H1 (cell line): ENCODE measurements around the gene TMEM253.

Experiments
- ASH2L ChIP-seq: fragments of 200-600, 300-600 bp; sonication (generic); IDR thresholded peaks from one replicate; pipeline ENCODE4 v1.7.1; 2017; ENCODE audit warnings: low read length
- ATF2 ChIP-seq: IDR thresholded peaks from 2 replicates; pipeline ENCODE4 v1.6.1; 2012; ENCODE audit warnings: low read length, inconsistent platforms
- BCL11A ChIP-seq, 2 experiments: IDR thresholded peaks; one replicate each; pipeline ENCODE4 v1.6.1; 2011; ENCODE audit warnings: low read depth in 2 of 2, low read length in 2 of 2, mild to moderate bottlenecking in 2 of 2
- CHD7 ChIP-seq: fragments of 300-600 bp; sonication (generic); IDR thresholded peaks from 2 replicates; pipeline ENCODE4 v1.7.1; 2012; ENCODE audit warnings: low read length, moderate library complexity, mild to moderate bottlenecking, inconsistent platforms; ENCODE audit not compliant: insufficient replicate concordance
- CTCF ChIP-seq, 3 experiments: IDR thresholded peaks; 1 replicate in 2 of 3; 2 replicates in 1 of 3; pipeline versions ENCODE4 v1.5.1 to v1.6.1; 2011; ENCODE audit warnings: low read length in 3 of 3, mild to moderate bottlenecking in 3 of 3, inconsistent platforms in 2 of 3, low read depth in 1 of 3, moderate library complexity in 1 of 3; ENCODE audit not compliant: insufficient read depth in 1 of 3; ENCODE audit errors: control extremely low read depth in 1 of 3
- EP300 ChIP-seq, 2 experiments: IDR thresholded peaks; 1 replicate in 1 of 2; 2 replicates in 1 of 2; pipeline ENCODE4 v1.6.1; 2011 to 2012; ENCODE audit warnings: low read depth in 2 of 2, low read length in 2 of 2, mild to moderate bottlenecking in 2 of 2, borderline replicate concordance in 1 of 2, inconsistent platforms in 1 of 2, moderate library complexity in 1 of 2
- EZH2 ChIP-seq: fragments of 200-600 bp; sonication (generic); IDR thresholded peaks from 2 replicates; pipeline ENCODE4 v1.7.1; 2012; ENCODE audit warnings: low read depth, mild to moderate bottlenecking, moderate library complexity, low read length, inconsistent platforms; ENCODE audit not compliant: severe bottlenecking
- GABPA ChIP-seq: IDR thresholded peaks from 2 replicates; pipeline ENCODE4 v1.6.1; 2011; ENCODE audit warnings: mild to moderate bottlenecking, low read length, moderate library complexity, borderline replicate concordance; ENCODE audit not compliant: insufficient read depth
- HDAC2 ChIP-seq, 2 experiments: fragments of 300-600 bp in 1 of 2; sonication (generic) in 1 of 2; IDR thresholded peaks; 2 replicates each; pipeline ENCODE4 v1.6.1; 2011 to 2012; ENCODE audit warnings: low read depth in 2 of 2, low read length in 2 of 2, mild to moderate bottlenecking in 2 of 2, moderate library complexity in 2 of 2, borderline replicate concordance in 1 of 2, inconsistent platforms in 1 of 2
- MAX ChIP-seq: IDR thresholded peaks from 2 replicates; pipeline ENCODE4 v1.6.1; 2012; ENCODE audit warnings: inconsistent platforms
- POLR2A ChIP-seq, 2 experiments: IDR thresholded peaks; 1 replicate in 1 of 2; 2 replicates in 1 of 2; pipeline ENCODE4 v1.6.1; 2011; ENCODE audit warnings: low read depth in 2 of 2, low read length in 2 of 2, mild to moderate bottlenecking in 2 of 2; ENCODE audit errors: control extremely low read depth in 1 of 2
- POLR2AphosphoS5 ChIP-seq: IDR thresholded peaks from 2 replicates; pipeline ENCODE4 v1.6.1; 2011; ENCODE audit warnings: low read depth, low read length
- TBP ChIP-seq: IDR thresholded peaks from 2 replicates; pipeline ENCODE4 v1.6.1; 2011; ENCODE audit warnings: low read depth, low read length, improper control_type of control experiment

GRCh38 chr14:21081521-21082142 lies 19.2 kb upstream of the TMEM253 start:
- no peak for TF ChIP-seq EZH2
- TF ChIP-seq POLR2AphosphoS5: no peak
- no peak for TF ChIP-seq POLR2A (IDR thresholded peaks at IDR 0.05; ENCODE audit: control extremely low read depth in 1 of 2, low read depth in 2 of 2, low read length in 2 of 2)
- no peak for TF ChIP-seq GABPA
- no peak for TF ChIP-seq HDAC2 (IDR thresholded peaks at IDR 0.05; ENCODE audit: borderline replicate concordance in 1 of 2, low read depth in 2 of 2, low read length in 2 of 2)
- no peak for TF ChIP-seq CTCF (IDR thresholded peaks at IDR 0.05; ENCODE audit: control extremely low read depth in 1 of 3, insufficient read depth in 1 of 3, low read depth in 1 of 3, low read length in 3 of 3)
- no peak for TF ChIP-seq ATF2
- TF ChIP-seq TBP: no peak
- TF ChIP-seq EP300 (IDR thresholded peaks at IDR 0.05; ENCODE audit: borderline replicate concordance in 1 of 2, low read depth in 2 of 2, low read length in 2 of 2): no peak
- no peak for TF ChIP-seq CHD7
- TF ChIP-seq MAX: no peak
- no peak for TF ChIP-seq ASH2L
- no peak for TF ChIP-seq BCL11A (IDR thresholded peaks at IDR 0.05; ENCODE audit: low read depth in 2 of 2, low read length in 2 of 2)
